Subcutaneous adipose tissue (tissue), 4 donors: ENCODE results near the gene HIBCH. TPM values are rescaled to one million over a fixed set of nuclear protein-coding genes. Genes with fewer than 3 reads are reported as not detected.

Experiments used
- CTCF ChIP-seq: fragments of 450-650 bp; IDR thresholded peaks from one replicate; pipeline ENCODE4 v1.5.1; 2016; ENCODE audit warnings: low read depth, mild to moderate bottlenecking, control low read depth, antibody characterized with exemption, moderate library complexity
- total RNA-seq, 4 donors: library from RNA; depleted of rRNA; stranded (reverse); fragments of >200 nt; gene quantifications; one replicate each; pipeline ENCODE4 v1.1.0, GENCODE V29; 2016

Gene HIBCH
- total RNA-seq, 4 donors from 2014 or later: 24.3 to 31.0 (median 26.5) TPM

- TF ChIP-seq CTCF: no peak
These were observed 5.7 kb downstream of the HIBCH start for GRCh38 chr2:190313880-190314279.

DNA sequence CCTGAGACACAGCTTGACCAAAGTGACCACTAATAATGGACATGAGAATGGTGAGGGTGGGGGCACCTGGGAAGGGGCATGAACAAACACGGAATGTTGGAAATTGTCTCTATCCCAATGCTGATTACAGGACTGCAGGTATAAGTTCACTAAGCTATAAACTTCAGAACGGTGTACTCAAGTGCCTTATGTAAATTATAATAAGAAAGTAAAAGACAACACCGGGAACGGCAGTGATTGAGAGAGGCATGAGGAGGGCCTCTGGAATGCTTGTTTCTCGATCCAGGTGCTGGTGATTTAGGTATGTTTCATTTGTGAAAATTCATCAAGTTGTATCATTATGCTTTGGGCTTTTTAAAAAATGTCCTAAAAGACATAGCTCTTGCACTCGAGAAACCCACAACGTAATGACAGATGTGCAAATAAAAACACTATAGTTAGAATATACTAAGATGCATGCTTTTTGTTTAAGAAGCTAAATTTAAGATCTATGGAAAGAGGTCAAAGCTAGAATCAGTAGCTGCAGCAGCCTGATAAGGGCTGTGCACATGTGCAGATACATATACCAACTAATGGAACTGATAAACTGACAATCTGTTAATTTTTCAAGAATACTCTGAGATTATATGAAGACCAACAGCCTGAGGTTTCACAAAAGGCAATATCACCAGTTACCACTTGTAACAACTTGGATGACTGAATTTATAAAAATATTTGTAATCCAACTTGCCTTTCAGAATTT lies 7.6 kb downstream of the HIBCH start:
- TF ChIP-seq CTCF: no peak

GRCh38 chr2:190308031-190308430 lies 11.6 kb downstream of the HIBCH start:
- no peak for TF ChIP-seq CTCF

GRCh38 chr2:190304404-190304803 lies 15.2 kb downstream of the HIBCH start:
- TF ChIP-seq CTCF: no peak

DNA sequence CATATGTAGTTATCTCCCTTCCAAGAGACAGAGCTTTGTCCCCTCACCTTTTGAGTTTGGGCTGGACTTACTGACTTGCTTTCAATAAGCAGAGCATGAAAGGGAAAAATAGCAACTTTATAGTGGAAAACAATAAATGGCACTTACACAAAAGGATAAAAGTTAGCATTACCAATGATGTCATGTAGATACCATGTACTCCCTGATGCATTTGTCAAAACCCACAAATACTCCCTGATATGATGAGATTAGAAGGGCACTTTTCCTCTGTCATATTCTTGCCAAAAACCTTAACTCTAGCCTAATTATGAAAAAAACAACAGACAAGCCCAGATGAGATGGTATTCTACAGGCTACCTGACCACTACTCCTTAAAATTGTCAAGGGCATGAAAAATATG lies 16.0 kb downstream of the HIBCH start:
- TF ChIP-seq CTCF: no peak

GRCh38 chr2:190302052-190302451 lies 17.6 kb downstream of the HIBCH start:
- no peak for TF ChIP-seq CTCF

DNA sequence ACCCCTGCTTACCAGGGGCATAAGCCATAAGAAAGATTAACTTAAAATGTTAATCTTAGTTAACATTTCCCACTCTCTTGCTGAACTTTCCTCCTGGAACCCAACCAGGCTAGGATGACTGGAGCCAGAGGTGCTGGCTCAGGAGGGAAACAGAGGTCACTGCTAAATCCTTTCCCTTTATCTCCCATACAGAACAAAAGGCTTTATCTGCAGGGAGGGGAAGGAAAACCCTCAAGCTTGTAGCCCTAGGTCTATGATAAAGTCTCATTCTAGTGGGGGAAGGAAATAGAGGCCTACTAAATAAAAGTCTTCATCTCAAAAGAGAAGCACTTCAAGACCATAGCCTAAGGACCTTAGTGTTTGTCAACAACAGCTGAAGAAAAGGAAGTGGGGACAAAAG lies 18.6 kb downstream of the HIBCH start:
- no peak for TF ChIP-seq CTCF
